Neural progenitor cell (in vitro differentiated cells): ENCODE measurements around the gene RPS6KA3.

ENCODE experiments used
- EZH2 ChIP-seq: fragments of 200-600 bp; sonication (generic); IDR thresholded peaks from 2 replicates; pipeline ENCODE4 v1.6.1; 2017; ENCODE audit warnings: antibody characterized with exemption, mild to moderate bottlenecking, moderate library complexity
- TF ChIP-seq, protein P1 (sequence below): fragments of 200-600 bp; sonication (generic); IDR thresholded peaks from 2 replicates; pipeline ENCODE4 v1.5.1; 2017; ENCODE audit warnings: antibody characterized with exemption, mild to moderate bottlenecking

DNA sequence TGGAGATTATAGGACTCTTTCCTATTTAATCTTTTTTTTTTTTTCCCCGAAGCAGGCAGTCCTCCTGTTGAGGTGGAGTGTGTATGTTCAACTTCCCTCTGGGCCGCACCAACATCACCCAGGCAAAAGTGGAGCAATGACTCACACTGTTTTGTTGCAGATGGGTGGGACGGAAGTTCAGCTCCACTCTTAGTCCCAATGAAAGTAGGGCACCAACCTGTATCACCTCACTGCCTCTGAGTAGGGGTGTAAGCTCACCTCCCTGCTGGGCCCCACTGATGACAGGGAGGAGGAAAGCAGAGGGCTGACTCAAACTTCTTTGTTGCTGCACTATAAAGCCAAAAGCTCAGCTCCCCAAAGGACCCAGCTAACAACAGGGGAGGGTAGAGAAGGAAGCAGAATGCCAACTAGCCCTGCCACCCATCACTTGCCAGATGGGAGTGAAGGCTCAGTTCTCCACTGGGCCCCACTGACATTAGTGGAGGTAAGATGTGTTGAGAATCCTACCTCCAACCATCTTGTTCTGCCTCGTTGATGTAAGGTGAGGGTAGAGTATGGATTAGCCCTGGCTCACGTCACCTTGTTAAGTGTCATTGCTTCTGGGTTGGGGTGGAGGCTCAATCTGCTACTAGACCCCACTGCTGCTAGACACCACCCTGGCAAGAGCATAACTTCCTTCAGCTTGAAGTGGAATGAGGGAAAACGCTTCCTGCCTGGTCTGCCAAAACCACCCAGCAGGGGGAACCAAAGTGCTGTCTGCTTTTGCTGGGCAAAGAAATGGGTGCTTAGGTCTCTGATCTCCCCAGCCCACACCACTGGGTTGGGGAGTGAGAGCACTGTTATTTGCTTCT is 14.1 kb downstream of the RPS6KA3 start:
- TF ChIP-seq, protein P1, sequence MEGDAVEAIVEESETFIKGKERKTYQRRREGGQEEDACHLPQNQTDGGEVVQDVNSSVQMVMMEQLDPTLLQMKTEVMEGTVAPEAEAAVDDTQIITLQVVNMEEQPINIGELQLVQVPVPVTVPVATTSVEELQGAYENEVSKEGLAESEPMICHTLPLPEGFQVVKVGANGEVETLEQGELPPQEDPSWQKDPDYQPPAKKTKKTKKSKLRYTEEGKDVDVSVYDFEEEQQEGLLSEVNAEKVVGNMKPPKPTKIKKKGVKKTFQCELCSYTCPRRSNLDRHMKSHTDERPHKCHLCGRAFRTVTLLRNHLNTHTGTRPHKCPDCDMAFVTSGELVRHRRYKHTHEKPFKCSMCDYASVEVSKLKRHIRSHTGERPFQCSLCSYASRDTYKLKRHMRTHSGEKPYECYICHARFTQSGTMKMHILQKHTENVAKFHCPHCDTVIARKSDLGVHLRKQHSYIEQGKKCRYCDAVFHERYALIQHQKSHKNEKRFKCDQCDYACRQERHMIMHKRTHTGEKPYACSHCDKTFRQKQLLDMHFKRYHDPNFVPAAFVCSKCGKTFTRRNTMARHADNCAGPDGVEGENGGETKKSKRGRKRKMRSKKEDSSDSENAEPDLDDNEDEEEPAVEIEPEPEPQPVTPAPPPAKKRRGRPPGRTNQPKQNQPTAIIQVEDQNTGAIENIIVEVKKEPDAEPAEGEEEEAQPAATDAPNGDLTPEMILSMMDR, result peak; percentile 59
- TF ChIP-seq EZH2, result no peak
